ENCODE results near the gene CBL. TPM values are rescaled to one million over a fixed set of nuclear protein-coding genes. Genes with fewer than 3 reads are reported as not detected.
A peak's percentile ranks its signal among the peaks of the same experiment; 100 is the strongest.

Gene CBL
- total RNA-seq, 2 experiments from 2014 or later, result 43.6 to 43.7 TPM

GRCh38 chr11:119267645-119268044, 61.5 kb downstream of the CBL start:
- no peaks in the 10 kb centered on the region for H3K9me3 Mint-ChIP-seq (ENCODE audit: insufficient read depth)
- POLR2A ChIA-PET, result no interaction called here
- ATAC-seq (no peak), DNase-seq (no peak)
- peaks cover 14% of the 10 kb centered on the region for H3K36me3 Mint-ChIP-seq (ENCODE audit: low read depth)
- no peak overlapping the region for H3K4me3 Mint-ChIP-seq
- CTCF ChIA-PET, result interaction anchor here (1.1 to 9.5 kb wide), 4 partner anchors 15 to 62 kb away, joined by 3 to 83 read pairs (median 46); partner anchors contain the start of gene CBL
- peaks cover 30% of the 10 kb centered on the region for H3K4me1 Mint-ChIP-seq (ENCODE audit: low read depth)
- H3K27ac Mint-ChIP-seq, result peak overlapping the region; percentile 85
- no peaks in the 10 kb centered on the region for H3K27me3 Mint-ChIP-seq (ENCODE audit: low read depth)

GRCh38 chr11:119273721-119274120, 67.6 kb downstream of the CBL start:
- Mint-ChIP-seq H3K4me3 (no peak overlapping the region), H3K27me3 (ENCODE audit: low read depth) (no peaks in the 10 kb centered on the region), H3K36me3 (ENCODE audit: low read depth) (peaks cover 48% of the 10 kb centered on the region), H3K4me1 (ENCODE audit: low read depth) (no peaks in the 10 kb centered on the region), H3K27ac (no peak overlapping the region), H3K9me3 (ENCODE audit: insufficient read depth) (no peaks in the 10 kb centered on the region)
- DNase-seq (no peak), ATAC-seq (no peak)
- POLR2A ChIA-PET, result no interaction called here
- CTCF ChIA-PET, result interaction anchor here (0.8 to 2.1 kb wide), 6 partner anchors 10 to 77 kb away, joined by 3 to 22 read pairs (median 3); no protein-coding TSS in a partner anchor

- no peak for DNase-seq
- Mint-ChIP-seq H3K9me3 (ENCODE audit: insufficient read depth) (no peaks in the 10 kb centered on the region), H3K27me3 (ENCODE audit: low read depth) (no peaks in the 10 kb centered on the region), H3K4me1 (ENCODE audit: low read depth) (peaks cover 14% of the 10 kb centered on the region), H3K36me3 (ENCODE audit: low read depth) (peaks cover 59% of the 10 kb centered on the region), H3K27ac (no peak overlapping the region), H3K4me3 (no peak overlapping the region)
- ChIA-PET POLR2A (interaction anchor here (1.3 kb wide), 1 partner anchor 11 kb away, joined by 4 read pairs; no protein-coding TSS in a partner anchor), CTCF (interaction anchor here (0.6 to 5.2 kb wide), 6 partner anchors 14 to 81 kb away, joined by 4 to 34 read pairs (median 4); no protein-coding TSS in a partner anchor)
- no peak for ATAC-seq
These were observed 71.5 kb downstream of the CBL start for GRCh38 chr11:119277660-119278059.

GRCh38 chr11:119282495-119282894, 76.4 kb downstream of the CBL start:
- ATAC-seq (no peak), DNase-seq (no peak)
- Mint-ChIP-seq H3K4me3 (no peak overlapping the region), H3K27me3 (ENCODE audit: low read depth) (no peaks in the 10 kb centered on the region), H3K9me3 (ENCODE audit: insufficient read depth) (no peaks in the 10 kb centered on the region), H3K27ac (no peak overlapping the region), H3K4me1 (ENCODE audit: low read depth) (peaks cover 31% of the 10 kb centered on the region), H3K36me3 (ENCODE audit: low read depth) (peaks cover 56% of the 10 kb centered on the region)
- CTCF ChIA-PET, result interaction anchor here (0.7 to 4.5 kb wide), 11 partner anchors 9 to 215 kb away, joined by 3 to 66 read pairs (median 7); partner anchors contain the start of genes CBL and VPS11
- POLR2A ChIA-PET, result interaction anchor here (0.7 kb wide), 1 partner anchor 17 kb away, joined by 3 read pairs; no protein-coding TSS in a partner anchor

GRCh38 chr11:119284344-119285157, 78.4 kb downstream of the CBL start:
- H3K4me1 Mint-ChIP-seq (ENCODE audit: low read depth), result peaks cover 31% of the 10 kb centered on the region
- H3K4me3 Mint-ChIP-seq, result no peak overlapping the region
- DNase-seq, result peak; percentile 29
- no peaks in the 10 kb centered on the region for H3K9me3 Mint-ChIP-seq (ENCODE audit: insufficient read depth)
- peaks cover 56% of the 10 kb centered on the region for H3K36me3 Mint-ChIP-seq (ENCODE audit: low read depth)
- POLR2A ChIA-PET, result interaction anchor here (0.5 to 1.3 kb wide), 4 partner anchors 18 to 287 kb away, joined by 3 to 4 read pairs (median 4); partner anchors contain the start of gene CENATAC
- ATAC-seq, result peak; percentile 88
- CTCF ChIA-PET, result interaction anchor here (0.6 to 4.5 kb wide), 28 partner anchors 9 to 583 kb away, joined by 3 to 66 read pairs (median 4); partner anchors contain the start of genes CBL, NLRX1 and VPS11
- H3K27me3 Mint-ChIP-seq (ENCODE audit: low read depth), result no peaks in the 10 kb centered on the region
- no peak overlapping the region for H3K27ac Mint-ChIP-seq

- Mint-ChIP-seq H3K36me3 (ENCODE audit: low read depth) (peaks cover 54% of the 10 kb centered on the region), H3K27ac (no peak overlapping the region), H3K27me3 (ENCODE audit: low read depth) (no peaks in the 10 kb centered on the region), H3K4me1 (ENCODE audit: low read depth) (peaks cover 31% of the 10 kb centered on the region), H3K9me3 (ENCODE audit: insufficient read depth) (no peaks in the 10 kb centered on the region), H3K4me3 (no peak overlapping the region)
- ChIA-PET CTCF (interaction anchor here (1.1 to 4.5 kb wide), 12 partner anchors 16 to 218 kb away, joined by 3 to 66 read pairs (median 6); partner anchors contain the start of genes CBL, NLRX1 and VPS11), POLR2A (interaction anchor here (1.3 kb wide), 1 partner anchor 78 kb away, joined by 4 read pairs; no protein-coding TSS in a partner anchor)
- no peak for ATAC-seq
- DNase-seq, result no peak
These were observed 79.3 kb downstream of the CBL start for GRCh38 chr11:119285431-119285830.

- no peak overlapping the region for H3K4me3 Mint-ChIP-seq
- ATAC-seq (no peak), DNase-seq (no peak)
- H3K27me3 Mint-ChIP-seq (ENCODE audit: low read depth), result no peaks in the 10 kb centered on the region
- no peak overlapping the region for H3K27ac Mint-ChIP-seq
- peaks cover 55% of the 10 kb centered on the region for H3K36me3 Mint-ChIP-seq (ENCODE audit: low read depth)
- peaks cover 12% of the 10 kb centered on the region for H3K4me1 Mint-ChIP-seq (ENCODE audit: low read depth)
- POLR2A ChIA-PET, result no interaction called here
- CTCF ChIA-PET, result interaction anchor here (0.8 to 1.3 kb wide), 5 partner anchors 9 to 87 kb away, joined by 3 to 4 read pairs (median 3); no protein-coding TSS in a partner anchor
- no peaks in the 10 kb centered on the region for H3K9me3 Mint-ChIP-seq (ENCODE audit: insufficient read depth)
These were observed 82.1 kb downstream of the CBL start for GRCh38 chr11:119288219-119288618.

GRCh38 chr11:119290894-119291497, 84.9 kb downstream of the CBL start:
- H3K27ac Mint-ChIP-seq, result no peak overlapping the region
- no peaks in the 10 kb centered on the region for H3K27me3 Mint-ChIP-seq (ENCODE audit: low read depth)
- ATAC-seq, result no peak
- DNase-seq, result no peak
- CTCF ChIA-PET, result interaction anchor here (0.9 to 1.2 kb wide), 3 partner anchors 15 to 95 kb away, joined by 3 to 4 read pairs (median 3); no protein-coding TSS in a partner anchor
- peaks cover 44% of the 10 kb centered on the region for H3K36me3 Mint-ChIP-seq (ENCODE audit: low read depth)
- H3K4me1 Mint-ChIP-seq (ENCODE audit: low read depth), result no peaks in the 10 kb centered on the region
- no peak overlapping the region for H3K4me3 Mint-ChIP-seq
- no peaks in the 10 kb centered on the region for H3K9me3 Mint-ChIP-seq (ENCODE audit: insufficient read depth)
- POLR2A ChIA-PET, result interaction anchor here (1.8 kb wide), 1 partner anchor 85 kb away, joined by 4 read pairs; the partner anchor contains the start of gene CBL

GRCh38 chr11:119293461-119293860, 87.3 kb downstream of the CBL start:
- Mint-ChIP-seq H3K4me3 (no peak overlapping the region), H3K9me3 (ENCODE audit: insufficient read depth) (no peaks in the 10 kb centered on the region), H3K4me1 (ENCODE audit: low read depth) (no peaks in the 10 kb centered on the region), H3K27ac (no peak overlapping the region), H3K27me3 (ENCODE audit: low read depth) (no peaks in the 10 kb centered on the region), H3K36me3 (ENCODE audit: low read depth) (peaks cover 40% of the 10 kb centered on the region)
- CTCF ChIA-PET, result interaction anchor here (1.0 kb wide), 1 partner anchor 27 kb away, joined by 3 read pairs; no protein-coding TSS in a partner anchor
- ATAC-seq, result no peak
- POLR2A ChIA-PET, result no interaction called here
- DNase-seq, result no peak

GRCh38 chr11:119295178-119295577, 89.0 kb downstream of the CBL start:
- CTCF ChIA-PET, result interaction anchor here (1.0 kb wide), 1 partner anchor 200 kb away, joined by 3 read pairs; a partner anchor contains a TSS
- H3K36me3 Mint-ChIP-seq (ENCODE audit: low read depth), result peaks cover 47% of the 10 kb centered on the region
- no peak for ATAC-seq
- H3K4me3 Mint-ChIP-seq, result no peak overlapping the region
- POLR2A ChIA-PET, result no interaction called here
- H3K27ac Mint-ChIP-seq, result no peak overlapping the region
- no peak for DNase-seq
- H3K9me3 Mint-ChIP-seq (ENCODE audit: insufficient read depth), result no peaks in the 10 kb centered on the region
- no peaks in the 10 kb centered on the region for H3K27me3 Mint-ChIP-seq (ENCODE audit: low read depth)
- no peaks in the 10 kb centered on the region for H3K4me1 Mint-ChIP-seq (ENCODE audit: low read depth)

GRCh38 chr11:119297938-119298337, 91.8 kb downstream of the CBL start:
- H3K4me3 Mint-ChIP-seq, result no peak overlapping the region
- POLR2A ChIA-PET, result no interaction called here
- DNase-seq (no peak), ATAC-seq (no peak)
- H3K4me1 Mint-ChIP-seq (ENCODE audit: low read depth), result no peaks in the 10 kb centered on the region
- no peaks in the 10 kb centered on the region for H3K27me3 Mint-ChIP-seq (ENCODE audit: low read depth)
- CTCF ChIA-PET, result interaction anchor here (0.7 to 1.4 kb wide), 6 partner anchors 10 to 102 kb away, joined by 3 to 5 read pairs (median 3); no protein-coding TSS in a partner anchor
- no peak overlapping the region for H3K27ac Mint-ChIP-seq
- H3K36me3 Mint-ChIP-seq (ENCODE audit: low read depth), result peaks cover 57% of the 10 kb centered on the region
- H3K9me3 Mint-ChIP-seq (ENCODE audit: insufficient read depth), result no peaks in the 10 kb centered on the region

Measured in activated CD8-positive, alpha-beta T cell treated with anti-CD3 and anti-CD28 coated beads, Interleukin-2, amount 10 ng/mL, durations not matched to agents 7 days and 5 days (primary cell).